ENCODE measurements around the gene HMGN3. TPM values are rescaled to one million over a fixed set of nuclear protein-coding genes. Genes with fewer than 3 reads are reported as not detected.

HMGN3 gene
- total and polyA plus RNA-seq, 2 donors (not counting 3 experiments of a cell fraction or from before 2014, with no cell fraction given): 40.1 to 75.1 TPM

DNA sequence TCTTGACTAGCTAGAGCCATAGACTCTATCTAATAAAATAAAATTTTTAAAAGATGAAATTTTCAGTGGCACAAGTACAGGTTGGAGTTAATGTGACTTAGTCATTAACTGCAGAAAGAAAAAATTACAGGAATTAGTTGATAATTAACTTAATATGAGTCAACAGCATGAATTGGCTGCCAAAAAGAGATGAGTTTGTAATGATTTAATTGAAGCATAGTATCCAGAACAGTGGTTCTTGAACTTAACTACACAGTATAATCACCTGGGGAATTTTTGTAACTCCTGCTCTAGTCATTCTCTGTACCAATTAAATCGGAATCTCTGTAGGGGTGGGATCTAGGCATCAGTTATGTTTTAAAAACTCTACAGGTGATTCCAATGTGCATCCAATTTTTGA is 46.3 kb upstream of the HMGN3 start:
- Histone ChIP-seq H3K9me3 (replicated peaks; ENCODE audit: control insufficient read depth, insufficient read depth, low read length) (no peaks in the 10 kb centered on the region), H3K36me3 (ENCODE audit: control insufficient read depth in 2 of 2, extremely low read depth in 1 of 2, insufficient read depth in 2 of 2, low read length in 2 of 2) (no peaks in the 10 kb centered on the region), H3K9ac (replicated peaks; ENCODE audit: extremely low read depth, insufficient read depth, low read length) (no peak overlapping the region), H3K79me2 (ENCODE audit: control insufficient read depth, insufficient read depth, low read length) (no peaks in the 10 kb centered on the region), H3K4me3 (replicated peaks in 1 of 3; ENCODE audit: insufficient read depth in 1 of 3, low read depth in 1 of 3, low read length in 3 of 3) (no peak overlapping the region), H3K27me3 (ENCODE audit: control insufficient read depth in 2 of 2, insufficient read depth in 2 of 2, low read length in 2 of 2) (no peaks in the 10 kb centered on the region), H3K9me1 (replicated peaks; ENCODE audit: control insufficient read depth, extremely low read depth, insufficient read depth, low read length) (no peaks in the 10 kb centered on the region), H2AFZ (ENCODE audit: low read depth, low read length) (no peak overlapping the region), H4K20me1 (replicated peaks; ENCODE audit: control insufficient read depth, extremely low read depth, insufficient read depth, low read length) (no peaks in the 10 kb centered on the region), H3K4me2 (ENCODE audit: insufficient read depth, low read length) (no peak overlapping the region), H3K4me1 (ENCODE audit: control insufficient read depth, extremely low read depth, insufficient read depth, low read length) (no peaks in the 10 kb centered on the region), H3K27ac (ENCODE audit: insufficient read depth, low read depth, low read length) (no peak overlapping the region)
- no peak for DNase-seq (ENCODE audit: low read depth, low spot score)
- peak; percentile 4 for FAIRE-seq
- ChIA-PET POLR2A (no interaction called here), CTCF (no interaction called here)
- no TSS peak for BruUV-seq (replicated peaks)
- intact Hi-C loops (cut with micrococcal nuclease): no loop called here
- no peak for TF ChIP-seq MAX (IDR thresholded peaks at IDR 0.05; ENCODE audit: insufficient read depth, insufficient read length)
- TF ChIP-seq EZH2 (IDR thresholded peaks at IDR 0.05; ENCODE audit: borderline replicate concordance, low read depth, low read length, severe bottlenecking): no peak
- TF ChIP-seq MYC (IDR thresholded peaks at IDR 0.05; ENCODE audit: low read depth, low read length): no peak
- no peak for TF ChIP-seq JUN (IDR thresholded peaks at IDR 0.05; ENCODE audit: borderline replicate concordance, insufficient read depth, insufficient read length, low read depth)
- no peak for TF ChIP-seq POLR2A (IDR thresholded peaks at IDR 0.05; ENCODE audit: low read depth, low read length)
- TF ChIP-seq GATA2 (IDR thresholded peaks at IDR 0.05; ENCODE audit: insufficient read depth, insufficient read length, low read depth, low read length): no peak
- no peak for TF ChIP-seq FOS (IDR thresholded peaks at IDR 0.05; ENCODE audit: borderline replicate concordance, insufficient read depth, low read length)
- no peak for TF ChIP-seq CTCF (IDR thresholded peaks at IDR 0.05; ENCODE audit: extremely low read depth in 1 of 2, insufficient read depth in 1 of 2, low read depth in 1 of 2, low read length in 2 of 2)
- no peak for TF ChIP-seq POLR2AphosphoS5 (IDR thresholded peaks at IDR 0.05; ENCODE audit: insufficient read depth, low read depth, low read length)
- dilution Hi-C loops (cut with MboI; ENCODE audit: extremely low pct_ligation_motif_present, low sequenced_read_pairs): no loop called here
